SK-N-MC (cell line): ENCODE results near the gene PAPOLA.

Source experiments
- EZH2 ChIP-seq: fragments of 200-600 bp; sonication (generic); IDR thresholded peaks from one replicate; pipeline ENCODE4 v1.6.1; 2017; ENCODE audit warnings: antibody characterized with exemption
- POLR2AphosphoS5 ChIP-seq: IDR thresholded peaks from 2 replicates; pipeline ENCODE4 v1.6.1; 2012; ENCODE audit warnings: mild to moderate bottlenecking, low read depth, low read length, borderline replicate concordance

- TF ChIP-seq POLR2AphosphoS5 (no peak), EZH2 (no peak)
Observed at GRCh38 chr14:96587823-96588385, 85.7 kb downstream of the PAPOLA start.
